SIG-M5 treated with dmso at 0.1 percent for 504 hours (cell line): ENCODE measurements around the gene SLC6A6.

Source experiments
- DNase-seq: peaks from one replicate; lab custom pipeline; 2025; ENCODE audit not compliant: unreplicated experiment; lab: John Stamatoyannopoulos, UW

The SLC6A6 gene

GRCh38 chr3:14536837-14537589 is 134.6 kb downstream of the SLC6A6 start:
- DNase-seq, result no peak

- DNase-seq, result no peak
Measured at GRCh38 chr3:14537590-14538450, 135.4 kb downstream of the SLC6A6 start.

- no peak for DNase-seq
Measured at GRCh38 chr3:14538451-14539088, 136.2 kb downstream of the SLC6A6 start.
